ENCODE measurements around the gene ALG5.

ALG5 gene

GRCh38 chr13:36979361-36980050 is 19.6 kb downstream of the ALG5 start:
- no peak for DNase-seq

GRCh38 chr13:36975172-36975571 is 24.0 kb downstream of the ALG5 start:
- DNase-seq = no peak

DNA sequence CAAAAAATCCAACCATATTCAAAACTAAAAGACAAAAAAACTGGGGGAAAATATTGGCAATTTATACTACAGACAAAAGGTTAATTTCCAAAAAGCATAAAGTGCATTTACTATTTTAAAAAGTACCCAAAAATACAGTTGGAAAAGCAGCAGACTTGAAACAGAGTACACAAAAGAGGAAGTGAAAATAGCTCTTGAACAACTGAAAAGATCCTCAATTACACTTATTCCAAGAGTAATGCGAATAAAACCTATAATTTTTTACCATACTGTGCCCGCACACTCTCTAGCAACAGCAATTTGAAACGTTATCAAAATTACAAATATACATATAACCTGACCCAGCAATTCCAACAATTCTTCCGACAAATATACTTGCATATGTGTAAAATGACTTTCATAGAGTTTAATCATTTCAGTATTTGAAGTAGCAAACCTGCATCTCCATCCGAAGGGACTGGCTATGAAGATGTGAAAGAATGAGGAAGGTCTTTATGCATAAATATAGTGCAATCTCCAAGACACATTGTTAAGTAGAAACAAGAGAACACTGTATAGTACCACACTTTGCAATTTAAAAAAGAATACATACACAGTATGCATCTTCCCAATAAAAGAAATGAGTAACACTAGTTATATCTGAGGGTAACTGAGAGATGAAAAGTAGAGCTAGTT is 25.4 kb downstream of the ALG5 start:
- DNase-seq = no peak

DNA sequence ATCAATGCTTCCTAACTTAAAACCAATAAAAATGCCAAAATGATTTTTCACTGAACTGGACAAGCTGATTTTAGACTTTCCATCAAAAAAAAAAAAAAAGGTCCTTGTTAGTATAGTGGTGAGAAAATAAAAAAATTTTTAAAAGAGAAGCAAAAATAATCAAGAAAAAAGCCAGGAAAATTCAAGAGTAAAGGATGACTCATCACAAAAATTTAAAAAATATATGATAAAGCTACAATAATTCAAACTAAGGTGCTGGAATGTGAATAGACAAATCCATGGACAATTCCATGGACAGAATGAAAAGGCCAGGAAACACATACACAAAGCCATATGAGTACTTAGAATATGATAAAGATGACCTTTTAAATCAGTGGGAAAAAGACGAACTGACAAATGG is 26.1 kb downstream of the ALG5 start:
- DNase-seq = no peak

- no peak for DNase-seq
These were observed 32.7 kb downstream of the ALG5 start for GRCh38 chr13:36966404-36966803.

- peak; percentile 82 for DNase-seq
These were observed 33.4 kb downstream of the ALG5 start for GRCh38 chr13:36965767-36966166.

DNA sequence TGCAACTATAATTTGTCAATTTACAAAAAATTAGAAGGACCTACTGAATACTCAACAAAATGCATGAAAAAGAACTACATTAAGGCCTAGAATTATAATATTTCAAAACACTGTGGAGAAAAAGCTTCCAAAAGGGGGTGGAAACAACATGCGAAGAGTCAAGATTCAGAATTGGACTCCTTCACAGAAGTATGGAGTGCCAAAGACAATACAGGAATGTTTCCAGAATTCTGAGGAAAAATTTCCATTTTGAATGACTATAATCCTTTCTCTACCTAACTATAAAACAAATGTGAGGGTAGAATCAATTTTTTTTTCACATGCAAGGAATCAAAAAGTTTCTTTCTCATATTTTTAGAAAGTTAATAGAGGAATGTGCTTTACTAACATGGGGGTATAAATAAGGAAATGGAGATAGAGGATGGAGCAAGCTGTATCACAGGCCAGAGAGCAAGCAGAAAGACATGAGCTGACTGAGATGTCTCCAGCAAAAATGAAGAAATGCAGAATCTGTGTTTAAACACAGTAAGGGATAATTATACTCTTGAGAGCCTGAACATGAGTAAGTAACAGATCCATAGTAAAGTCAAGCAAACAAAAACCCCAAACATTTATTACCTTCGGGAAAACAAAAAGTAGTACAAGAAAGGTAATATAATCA is 39.6 kb downstream of the ALG5 start:
- no peak for DNase-seq

GRCh38 chr13:36954542-36954941 is 44.6 kb downstream of the ALG5 start:
- no peak for DNase-seq

DNA sequence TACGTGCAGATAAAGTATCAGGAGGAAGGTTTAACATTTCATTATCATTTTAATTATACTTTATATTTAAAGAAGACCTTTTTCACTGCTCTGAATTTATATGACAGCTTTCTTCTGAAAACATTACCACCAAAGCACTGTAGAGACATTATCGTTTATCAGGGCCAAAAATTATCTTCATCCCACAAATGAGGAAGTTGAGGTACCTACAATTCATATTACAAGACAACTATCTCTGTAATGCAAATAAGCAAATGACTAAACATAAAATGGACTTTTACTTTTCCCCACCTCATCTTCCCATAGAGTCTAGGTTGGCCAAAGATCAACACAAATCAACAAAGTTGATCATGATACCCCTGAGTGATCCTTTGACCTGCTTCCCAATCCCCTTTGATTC is 48.2 kb downstream of the ALG5 start:
- DNase-seq = no peak

DNA sequence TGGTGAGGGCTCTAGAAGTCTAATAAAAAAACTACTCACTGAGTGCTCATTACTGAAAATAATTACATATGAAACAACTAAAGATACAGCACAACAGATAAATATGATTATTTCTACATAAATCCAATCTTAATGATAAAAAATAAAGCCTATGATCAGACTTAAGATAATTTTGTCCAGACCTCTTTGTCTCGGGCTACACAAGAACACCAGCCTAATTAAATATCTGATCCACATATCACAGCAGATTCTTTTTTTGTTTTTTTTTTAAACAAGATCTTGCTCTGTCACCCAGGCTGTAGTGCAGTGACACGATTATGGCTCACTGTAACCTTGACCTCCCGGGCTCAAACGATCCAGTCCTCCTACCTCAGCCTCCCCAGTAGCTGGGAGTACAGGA is 48.8 kb downstream of the ALG5 start:
- DNase-seq = no peak

GRCh38 chr13:36945078-36945477 is 54.1 kb downstream of the ALG5 start:
- DNase-seq = no peak

GRCh38 chr13:36925603-36926002 is 73.5 kb downstream of the ALG5 start:
- DNase-seq = no peak

GRCh38 chr13:36924001-36924400 is 75.1 kb downstream of the ALG5 start:
- DNase-seq = no peak

DNA sequence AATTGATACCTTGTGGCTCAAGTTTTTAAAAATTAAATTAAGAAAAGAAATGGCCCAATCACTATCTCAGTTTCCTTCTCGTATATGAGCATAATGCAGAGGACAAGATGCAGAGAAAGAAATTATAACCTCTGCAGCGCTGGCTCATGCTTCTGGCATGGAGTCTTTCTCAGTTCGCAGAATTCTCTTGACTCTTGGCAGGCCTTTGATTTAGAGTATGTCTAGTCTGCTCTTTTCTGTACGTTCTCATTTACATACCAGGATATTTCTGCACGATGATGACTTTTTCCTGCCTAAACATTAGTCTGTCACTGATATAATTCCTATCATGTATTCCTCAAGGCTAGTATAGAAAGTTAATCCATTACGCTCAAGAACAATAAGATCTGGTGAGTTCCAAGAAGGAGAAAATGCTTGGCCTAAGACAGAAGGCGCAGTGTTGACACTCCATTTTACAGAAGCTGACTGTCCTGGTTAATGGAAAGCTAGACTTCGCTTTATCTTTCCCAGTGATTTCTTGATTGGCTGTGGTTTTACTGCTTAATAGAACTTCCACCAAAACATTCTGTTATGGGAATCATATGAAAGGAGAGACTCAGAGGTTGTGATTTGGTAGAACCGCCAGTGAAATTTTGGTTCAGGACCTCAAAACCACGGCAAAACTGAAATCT is 77.4 kb downstream of the ALG5 start:
- no peak for DNase-seq

- DNase-seq = no peak
These were observed 78.4 kb downstream of the ALG5 start for GRCh38 chr13:36920616-36921185.

- DNase-seq = peak; percentile 68
These were observed 79.1 kb downstream of the ALG5 start, which contains the start of gene SMAD9 for GRCh38 chr13:36919833-36920615. SMAD9 (minus strand) TSS chr13:36920238; CDS start chr13:36879689, 40,549 bp downstream.

- peak; percentile 53 for DNase-seq
These were observed 79.8 kb downstream of the ALG5 start for GRCh38 chr13:36919171-36919832.

DNA sequence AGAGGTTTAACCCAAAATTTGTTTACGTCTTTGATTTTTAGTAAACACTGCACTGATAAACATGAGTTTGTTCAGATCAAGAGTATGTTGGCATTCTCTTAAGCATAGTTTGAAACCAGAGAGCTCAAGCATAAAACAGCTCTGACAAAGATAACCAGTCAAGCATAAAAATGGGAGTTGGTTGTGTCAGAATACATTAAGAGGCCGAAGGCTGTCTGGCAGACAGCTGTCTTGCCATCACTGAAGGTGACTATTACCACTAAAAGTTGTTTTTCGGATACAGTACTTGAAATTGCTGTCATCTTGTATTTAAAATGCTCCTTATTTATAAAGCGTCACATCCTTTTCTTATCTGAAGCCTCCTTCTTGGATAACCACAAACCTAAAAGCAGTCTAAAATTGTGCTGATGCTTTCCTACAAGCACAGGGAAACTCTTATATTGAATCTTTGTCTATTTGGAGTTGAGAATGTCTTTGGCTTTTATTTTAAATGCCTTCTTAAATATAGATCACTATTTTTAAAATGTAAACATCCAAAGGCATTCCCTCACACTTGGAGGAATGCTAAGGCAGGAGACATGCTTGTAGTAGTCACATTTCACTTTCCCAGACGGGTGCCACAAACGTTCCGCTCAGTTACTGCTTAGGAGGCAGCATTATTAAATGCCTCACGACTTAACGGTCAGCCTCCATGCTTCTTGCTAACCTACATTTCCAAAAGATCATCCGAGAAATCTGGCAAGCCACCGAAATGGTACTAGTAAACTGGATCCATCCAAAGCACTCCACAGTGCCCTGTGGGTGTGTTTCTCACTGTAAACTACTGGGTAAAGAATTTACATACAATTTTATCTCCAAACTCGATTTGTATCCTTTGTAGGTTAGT is 80.7 kb downstream of the ALG5 start:
- peak; percentile 65 for DNase-seq

DNA sequence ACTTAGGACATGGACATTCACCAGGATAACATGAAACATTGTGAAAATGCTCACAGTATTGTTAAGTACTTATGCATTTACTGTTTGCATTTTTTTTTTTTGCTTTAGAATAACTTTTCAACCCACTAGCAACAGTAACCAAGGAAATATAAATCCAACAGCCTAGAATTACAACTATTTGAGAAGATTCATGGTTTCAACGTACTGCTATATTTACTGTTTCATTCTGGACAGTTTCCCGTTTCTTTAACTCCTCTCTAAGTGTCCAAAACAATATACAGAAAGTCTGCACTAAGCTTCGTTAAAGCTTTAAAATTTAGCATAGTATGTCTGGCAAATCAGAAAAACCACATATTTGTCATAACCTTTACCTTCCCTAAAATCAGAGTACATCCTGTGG is 81.8 kb downstream of the ALG5 start:
- DNase-seq = peak; percentile 12

DNA sequence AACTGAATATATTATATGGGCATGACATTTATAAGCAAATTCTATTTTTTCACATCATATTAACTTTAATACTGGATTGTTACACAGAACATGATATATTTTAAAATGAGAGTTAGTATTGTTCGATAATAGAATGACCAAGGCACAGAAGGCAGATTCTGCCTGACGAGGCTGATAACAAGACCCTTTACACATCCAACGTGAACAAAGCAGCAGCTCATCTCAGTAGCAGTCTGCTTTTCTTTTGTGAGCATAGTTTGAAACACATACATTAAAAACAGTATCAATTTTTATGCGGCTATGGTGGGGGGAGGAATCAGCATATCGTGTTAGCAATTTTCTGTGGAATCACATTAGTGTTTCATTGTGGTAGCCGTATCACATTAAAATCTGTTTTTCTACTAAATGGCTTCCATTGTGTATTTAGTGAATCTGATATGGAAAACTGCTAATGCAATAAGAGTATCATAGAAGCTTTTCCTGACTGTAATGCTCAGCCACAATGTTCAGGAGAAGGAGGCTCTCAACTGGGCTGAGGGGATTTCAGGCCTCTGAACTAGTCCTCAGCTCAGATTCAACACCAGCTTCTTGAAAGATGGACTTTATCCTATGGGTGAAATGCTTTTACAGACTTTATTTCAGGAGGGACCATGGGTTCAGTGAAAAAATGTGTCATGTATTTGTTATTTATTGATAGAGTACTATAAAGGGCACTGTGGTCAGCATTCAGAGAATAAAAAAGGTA is 83.1 kb downstream of the ALG5 start:
- DNase-seq = no peak

Measured in fibroblast of skin of back (primary cell).